Upper lobe of left lung (tissue), 6 donors: ENCODE results near the gene SH2D3A. TPM values are rescaled to one million over a fixed set of nuclear protein-coding genes. Genes with fewer than 3 reads are reported as not detected.

ENCODE experiments used
- ATAC-seq, 2 donors: fragments of 200-7000 bp; cut with Tn5 transposase; one replicate each; pipeline ENCODE4 v1.9.1; 2022; ENCODE audit warnings: mild to moderate bottlenecking in 2 of 2, moderate library complexity in 2 of 2; ENCODE audit not compliant: low FRiP score in 2 of 2
- DNase-seq, 2 donors: peaks; one replicate each; pipeline ENCODE4 v3.0.0-alpha.2; 2019 to 2020
- H3K27ac ChIP-seq, 4 donors: fragments of 200-600 bp; sonication (generic); one replicate each; pipeline ENCODE4 v1.5.1; 2016 to 2019
- H3K27me3 ChIP-seq, 4 donors: fragments of 200-600 bp; sonication (generic); one replicate each; pipeline ENCODE4 v1.5.1; 2017 to 2019
- H3K36me3 ChIP-seq, 4 donors: fragments of 200-600 bp; sonication (generic); one replicate each; pipeline ENCODE4 v1.5.1; 2016 to 2019
- H3K4me1 ChIP-seq, 4 donors: fragments of 200-600 bp; sonication (generic); one replicate each; pipeline ENCODE4 v1.5.1; 2018 to 2019
- H3K4me3 ChIP-seq, 4 donors: fragments of 200-600 bp; sonication (generic); one replicate each; pipeline ENCODE4 v1.5.1; 2017 to 2019; ENCODE audit warnings: mild to moderate bottlenecking in 2 of 4, moderate library complexity in 1 of 4
- H3K9me3 ChIP-seq, 4 donors: fragments of 200-600 bp; sonication (generic); one replicate each; pipeline ENCODE4 v1.5.1; 2018 to 2019
- CTCF ChIP-seq, 6 experiments: fragments of 450-650 bp in 4 of 6; fragments of 200-600 bp in 2 of 6; sonication (generic) in 2 of 6; IDR thresholded peaks; one replicate each; pipeline ENCODE4 v1.5.1; 2016 to 2019; ENCODE audit warnings: antibody characterized with exemption in 6 of 6
- EP300 ChIP-seq, 4 donors: sonication (generic); formaldehyde crosslinking; IDR thresholded peaks; one replicate each; pipeline ENCODE4 v1.5.1; 2017; ENCODE audit warnings: antibody characterized with exemption in 4 of 4, control low read depth in 2 of 4
- POLR2A ChIP-seq, 4 donors: fragments of 450-650 bp; IDR thresholded peaks; one replicate each; pipeline ENCODE4 v1.5.1; 2016 to 2017; ENCODE audit warnings: antibody characterized with exemption in 4 of 4, mild to moderate bottlenecking in 2 of 4
- POLR2AphosphoS5 ChIP-seq, 2 donors: sonication (generic); formaldehyde crosslinking; IDR thresholded peaks; one replicate each; pipeline ENCODE4 v1.5.1; 2017; ENCODE audit warnings: antibody characterized with exemption in 2 of 2
- WGBS, 2 donors: methylation state at CpG; one replicate each; pipeline ENCODE4 v1.1.5; 2017 to 2018; 5-methylcytosine and 5-hydroxymethylcytosine counted together
- total RNA-seq, 6 donors: library from RNA; depleted of rRNA in 4 of 6; stranded (reverse); fragments of >200 nt in 4 of 6; gene quantifications; one replicate each; pipeline versions ENCODE4 v1.1.0 to v1.2.1, GENCODE V29; 2016 to 2021
- donor health status: DM: no; HTN: no; CAD: no; lungs with moderate emphysema.
- donor health status: DM: no; HTN: yes; CAD: no; lungs with severe emphysema.

The SH2D3A gene
- total RNA-seq, 6 donors from 2014 or later, result 24.9 to 109 (median 35.8) TPM

GRCh38 chr19:6731822-6732221 lies 35.4 kb downstream of the SH2D3A start:
- TF ChIP-seq POLR2AphosphoS5 (IDR thresholded peaks at IDR 0.05), result no peak
- TF ChIP-seq POLR2A (IDR thresholded peaks at IDR 0.05), result no peak
- TF ChIP-seq CTCF (IDR thresholded peaks at IDR 0.05), result no peak
- TF ChIP-seq EP300 (IDR thresholded peaks at IDR 0.05), result no peak
- 83 to 94% methylated on average over 13 to 22 of the region's 22 CpGs for WGBS, 2 donors
- DNase-seq, result peak in 1 of 2 donors; percentile 74

GRCh38 chr19:6730941-6731670 lies 36.1 kb downstream of the SH2D3A start:
- H3K36me3 ChIP-seq, result peaks cover 7 to 33% (median 25%) of the 10 kb centered on the region in 4 donors
- DNase-seq (peak in 1 of 2 donors; percentile 82), ATAC-seq (no peak)
- H3K27me3 ChIP-seq, result no peaks in the 10 kb centered on the region
- peak overlapping the region in 1 of 4 donors; percentile 42 for H3K4me3 ChIP-seq
- TF ChIP-seq POLR2AphosphoS5 (IDR thresholded peaks at IDR 0.05) (no peak), POLR2A (IDR thresholded peaks at IDR 0.05) (no peak), CTCF (IDR thresholded peaks at IDR 0.05) (no peak), EP300 (IDR thresholded peaks at IDR 0.05) (no peak)
- 94 to 95% methylated on average over 16 to 29 of the region's 30 CpGs for WGBS, 2 donors
- peak overlapping the region; percentile 60 to 83 (median 76) for H3K27ac ChIP-seq
- H3K9me3 ChIP-seq, result no peaks in the 10 kb centered on the region
- H3K4me1 ChIP-seq, result peaks cover 22 to 41% (median 26%) of the 10 kb centered on the region in 4 donors

More at GRCh38 chr19:6731822-6732221, 35.4 kb downstream of the SH2D3A start:
- Histone ChIP-seq H3K36me3 (peaks cover 7 to 33% (median 25%) of the 10 kb centered on the region in 4 donors), H3K9me3 (no peaks in the 10 kb centered on the region), H3K4me1 (peaks cover 26 to 48% (median 31%) of the 10 kb centered on the region in 4 donors), H3K27ac (no peak overlapping the region), H3K4me3 (no peak overlapping the region), H3K27me3 (no peaks in the 10 kb centered on the region)
- ATAC-seq, result no peak

GRCh38 chr19:6730153-6730804 lies 37.0 kb downstream of the SH2D3A start:
- TF ChIP-seq POLR2A (IDR thresholded peaks at IDR 0.05) (peak in 2 of 4 donors; percentile 26 to 38), POLR2AphosphoS5 (IDR thresholded peaks at IDR 0.05) (peak in 1 of 2 donors; percentile 43), EP300 (IDR thresholded peaks at IDR 0.05) (peak in 1 of 4 donors; percentile 39), CTCF (IDR thresholded peaks at IDR 0.05) (no peak)
- Histone ChIP-seq H3K36me3 (peaks cover 7 to 33% (median 25%) of the 10 kb centered on the region in 4 donors), H3K4me3 (peak overlapping the region in 3 of 4 donors; percentile 26 to 44 (median 42)), H3K9me3 (no peaks in the 10 kb centered on the region), H3K4me1 (peaks cover 15 to 32% (median 19%) of the 10 kb centered on the region in 4 donors), H3K27ac (peak overlapping the region; percentile 60 to 83 (median 76)), H3K27me3 (no peaks in the 10 kb centered on the region)
- ATAC-seq (peak; percentile 87 to 91), DNase-seq (peak; percentile 97 to 98)
- WGBS, 2 donors, result 72 to 78% methylated on average over 23 to 24 of the region's 27 CpGs

GRCh38 chr19:6729573-6730152 lies 37.6 kb downstream of the SH2D3A start:
- no peaks in the 10 kb centered on the region for H3K27me3 ChIP-seq
- WGBS, 2 donors, result 88 to 92% methylated on average over 19 to 23 of the region's 23 CpGs
- DNase-seq, result peak in 1 of 2 donors; percentile 63
- peaks cover 13 to 30% (median 18%) of the 10 kb centered on the region in 4 donors for H3K4me1 ChIP-seq
- TF ChIP-seq CTCF (IDR thresholded peaks at IDR 0.05), result no peak
- no peak for TF ChIP-seq EP300 (IDR thresholded peaks at IDR 0.05)
- no peak for TF ChIP-seq POLR2AphosphoS5 (IDR thresholded peaks at IDR 0.05)
- TF ChIP-seq POLR2A (IDR thresholded peaks at IDR 0.05), result no peak
- H3K27ac ChIP-seq, result peak overlapping the region; percentile 60 to 83 (median 76)
- H3K9me3 ChIP-seq, result no peaks in the 10 kb centered on the region
- peak overlapping the region in 3 of 4 donors; percentile 26 to 44 (median 42) for H3K4me3 ChIP-seq
- ATAC-seq, result no peak
- peaks cover 7 to 33% (median 25%) of the 10 kb centered on the region in 4 donors for H3K36me3 ChIP-seq
